ENCODE measurements around the gene MACROD2.

The MACROD2 gene

DNA sequence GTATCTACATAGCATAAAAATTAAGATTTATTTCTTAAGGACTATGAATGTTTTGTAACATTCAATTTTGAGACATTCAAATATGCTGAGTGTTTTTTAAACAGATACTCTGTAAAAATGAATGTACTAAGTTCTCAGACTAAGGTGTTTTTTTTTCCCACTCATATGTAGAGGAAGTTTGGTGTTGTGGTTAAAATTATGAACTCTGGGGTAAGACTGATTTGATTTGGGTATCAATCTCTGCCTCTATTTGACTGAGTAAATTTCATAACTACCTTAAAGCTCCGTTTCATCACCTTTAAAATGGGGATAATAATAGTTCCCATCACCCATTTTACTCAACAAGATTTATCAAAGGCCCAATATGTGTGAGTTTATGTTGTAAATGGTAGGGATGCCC lies 728.7 kb downstream of the MACROD2 start:
- no peak for DNase-seq

DNA sequence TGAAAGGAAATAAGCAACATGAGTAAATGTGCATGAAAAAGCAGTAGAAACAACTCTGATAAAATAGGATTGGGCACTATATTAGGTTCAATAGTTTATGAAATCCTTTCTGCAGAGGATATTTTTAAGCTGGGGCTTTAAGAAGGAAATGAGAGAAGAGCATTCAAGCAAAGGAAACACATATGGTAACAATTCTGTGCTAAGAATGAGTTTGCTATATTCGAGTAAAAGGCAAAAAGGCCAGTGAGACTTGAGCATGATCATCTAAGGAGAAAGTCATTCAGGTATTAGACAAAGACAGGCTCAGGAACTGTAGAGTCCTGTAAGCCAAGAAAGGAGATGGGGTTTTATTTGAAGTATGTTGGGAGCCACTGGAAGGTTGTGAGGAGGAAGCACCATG lies 729.2 kb downstream of the MACROD2 start:
- DNase-seq, result no peak

DNA sequence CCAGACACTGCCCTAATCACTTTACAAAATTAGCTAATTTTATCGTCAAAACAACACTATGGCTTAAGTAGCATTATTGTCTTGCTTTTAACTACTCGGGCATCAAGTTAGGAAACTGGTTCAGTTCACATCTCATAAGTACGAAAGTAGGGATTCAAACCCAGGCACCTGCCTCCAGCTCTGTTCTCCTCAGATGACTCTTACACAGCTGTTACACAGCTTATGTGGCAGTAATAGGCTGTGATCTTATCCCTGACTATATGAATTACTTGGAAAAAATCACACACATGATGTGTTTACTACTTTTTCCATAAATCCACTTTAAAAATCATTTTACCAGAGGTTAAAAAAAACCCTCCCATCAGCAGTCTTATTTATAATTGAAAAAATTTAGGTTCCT lies 731.3 kb downstream of the MACROD2 start:
- no peak for DNase-seq

DNA sequence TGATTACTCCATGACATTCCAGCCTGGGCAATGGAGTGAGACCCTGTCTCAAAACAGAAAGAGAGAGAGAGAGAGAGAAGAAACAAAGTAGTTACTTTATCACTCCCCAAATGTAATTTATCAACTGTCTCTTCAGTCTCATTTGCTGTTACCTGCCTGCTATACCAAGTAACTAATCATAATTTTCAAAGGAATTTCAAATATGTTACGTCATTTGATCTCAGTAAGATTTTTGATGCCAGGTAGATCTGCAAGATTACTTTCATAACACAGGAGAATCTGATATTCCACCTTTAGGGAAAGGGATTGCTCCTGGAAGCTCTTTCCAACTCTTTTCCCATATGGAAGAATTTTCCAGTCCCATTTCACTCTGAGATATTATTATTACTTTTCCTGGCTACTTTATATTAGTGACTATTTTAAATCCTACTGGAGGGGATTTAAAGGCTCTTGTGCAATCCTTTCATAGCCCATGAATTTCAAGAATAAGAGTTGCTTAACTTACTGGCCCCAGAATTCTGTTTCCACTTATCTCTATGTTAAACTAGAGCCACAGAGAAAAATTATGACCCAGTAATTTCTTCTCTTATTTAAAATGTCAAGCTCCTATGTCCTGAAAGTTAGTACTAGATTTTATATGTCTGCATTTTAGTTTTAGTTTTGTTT lies 732.3 kb downstream of the MACROD2 start:
- DNase-seq, result no peak

DNA sequence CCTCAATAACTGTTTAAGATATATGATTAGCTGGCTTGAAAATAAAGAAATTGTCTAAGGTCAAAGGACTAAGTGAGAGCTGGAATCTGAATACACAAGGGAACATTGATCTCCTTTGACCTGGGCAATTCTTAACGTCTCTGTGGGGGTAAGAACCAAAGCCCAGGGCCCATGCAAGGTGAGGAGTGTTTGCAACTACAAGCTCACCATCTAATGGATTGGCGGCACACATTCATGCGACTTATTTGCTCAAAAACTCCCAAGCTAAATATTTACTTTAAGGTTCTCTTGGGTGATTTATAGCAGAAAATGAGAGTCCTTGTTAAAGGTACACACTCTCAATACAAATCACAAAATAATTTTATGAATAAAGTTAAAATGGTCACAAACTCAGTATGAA lies 734.1 kb downstream of the MACROD2 start:
- DNase-seq, result no peak

DNA sequence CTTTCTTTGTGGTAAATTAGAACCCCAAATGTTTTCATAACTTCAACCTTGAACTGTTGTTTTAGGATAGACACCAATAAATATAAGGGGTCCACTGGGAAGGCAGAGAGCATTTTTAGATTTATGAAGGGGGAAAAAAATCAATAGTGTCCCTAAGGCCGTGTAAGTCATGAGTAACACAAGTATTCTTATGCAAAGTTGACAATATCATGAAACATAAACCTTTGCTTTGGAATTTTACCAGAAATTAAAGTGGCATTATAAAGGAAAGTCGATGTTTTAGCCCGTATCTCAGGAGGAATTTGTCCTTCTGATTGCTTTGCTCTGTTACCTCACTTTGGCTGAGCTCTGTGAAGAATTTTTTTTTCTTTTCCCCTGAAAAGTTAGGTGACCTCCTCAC lies 737.0 kb downstream of the MACROD2 start:
- no peak for DNase-seq

DNA sequence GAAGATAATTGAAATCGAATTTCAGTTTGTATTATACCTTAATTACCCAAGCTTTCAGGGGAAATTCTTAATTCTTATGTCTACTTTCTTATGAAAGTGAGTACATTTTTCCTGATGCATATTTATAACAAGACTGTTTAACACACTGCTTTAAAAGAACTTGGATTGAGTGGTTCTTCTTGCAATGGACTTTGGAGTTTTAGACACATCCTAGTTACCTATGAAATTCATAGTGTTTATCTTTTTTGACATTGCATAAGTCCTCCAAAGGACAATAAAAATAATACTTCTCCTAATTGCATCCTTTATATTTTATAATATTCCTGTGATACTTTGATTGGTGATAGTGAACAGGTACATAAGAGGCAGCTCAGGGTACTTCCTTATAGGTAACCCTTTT lies 737.7 kb downstream of the MACROD2 start:
- DNase-seq, result no peak

DNA sequence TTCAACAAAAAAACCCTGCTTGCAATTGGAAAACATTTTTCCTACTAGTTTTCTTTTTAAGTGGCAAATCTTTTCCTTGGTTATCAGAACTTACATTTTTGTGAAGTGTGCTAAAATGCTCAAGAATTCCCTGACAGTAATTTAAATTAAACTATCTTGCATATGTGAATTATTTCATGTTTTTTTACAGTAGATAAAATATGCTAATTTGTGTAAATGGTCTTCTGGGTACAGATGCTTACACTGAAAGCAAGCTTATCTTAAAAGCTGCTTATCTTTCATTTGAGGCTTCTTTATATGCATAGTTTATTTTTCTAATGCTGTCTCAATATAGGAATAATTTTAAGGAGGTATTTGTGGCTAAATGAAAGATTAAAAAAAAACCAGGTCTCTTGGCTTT lies 745.1 kb downstream of the MACROD2 start:
- no peak for DNase-seq

DNA sequence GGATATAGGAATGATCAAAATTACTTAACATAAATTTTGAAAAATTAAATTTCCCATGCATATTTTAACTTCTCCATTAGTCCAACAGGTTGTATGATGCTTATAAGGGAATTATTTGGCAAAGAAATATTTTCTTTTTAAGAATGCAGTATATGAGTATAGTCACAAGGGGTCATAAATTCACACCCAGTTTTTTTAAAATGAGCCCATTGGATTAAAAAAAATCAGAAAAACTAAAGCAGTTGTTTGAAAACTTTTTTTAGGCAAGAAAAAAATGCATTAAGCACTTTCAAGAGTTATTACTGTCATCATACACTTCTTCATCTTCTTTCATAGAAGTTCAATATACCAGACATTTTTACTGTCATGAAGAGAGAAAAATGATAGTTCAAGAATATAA lies 746.3 kb downstream of the MACROD2 start:
- DNase-seq, result no peak

DNA sequence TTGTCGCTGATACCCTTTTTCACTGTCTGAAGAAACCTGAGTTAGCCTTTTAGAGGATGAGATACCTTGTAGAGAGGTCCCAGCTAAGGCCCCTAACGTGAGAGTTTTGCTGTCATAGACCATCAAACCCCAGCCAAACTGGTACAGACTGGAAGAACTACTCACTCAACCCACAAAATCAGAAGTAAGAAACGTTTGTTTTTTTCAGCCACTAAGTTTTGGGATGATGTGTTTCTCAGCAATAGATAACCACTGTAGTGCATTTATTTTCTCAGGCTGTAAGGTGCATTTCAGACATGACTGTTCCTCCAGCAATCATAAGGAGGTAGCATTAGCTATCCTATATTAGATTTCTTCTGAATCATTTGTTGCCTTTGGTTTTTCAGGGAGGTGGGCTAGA lies 749.4 kb downstream of the MACROD2 start:
- no peak for DNase-seq

DNA sequence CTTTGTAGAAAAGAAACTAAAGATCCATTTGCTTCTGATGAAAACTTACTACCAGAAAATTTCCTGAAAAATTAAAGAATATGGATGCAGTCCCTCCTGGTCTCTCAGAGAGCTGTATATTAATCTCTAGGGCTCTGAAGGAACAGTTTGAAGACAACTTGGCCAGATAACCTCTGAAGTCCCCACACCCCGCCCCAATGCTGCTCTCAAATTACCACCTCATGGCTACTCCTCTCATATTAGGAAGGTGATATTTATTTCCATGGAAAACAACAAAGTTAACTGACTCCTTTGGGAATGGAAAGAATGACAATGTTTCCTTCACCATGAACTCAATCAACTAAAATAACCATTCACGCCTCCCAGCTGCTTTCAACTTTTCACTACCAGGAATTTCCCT lies 750.5 kb downstream of the MACROD2 start:
- DNase-seq, result no peak

DNA sequence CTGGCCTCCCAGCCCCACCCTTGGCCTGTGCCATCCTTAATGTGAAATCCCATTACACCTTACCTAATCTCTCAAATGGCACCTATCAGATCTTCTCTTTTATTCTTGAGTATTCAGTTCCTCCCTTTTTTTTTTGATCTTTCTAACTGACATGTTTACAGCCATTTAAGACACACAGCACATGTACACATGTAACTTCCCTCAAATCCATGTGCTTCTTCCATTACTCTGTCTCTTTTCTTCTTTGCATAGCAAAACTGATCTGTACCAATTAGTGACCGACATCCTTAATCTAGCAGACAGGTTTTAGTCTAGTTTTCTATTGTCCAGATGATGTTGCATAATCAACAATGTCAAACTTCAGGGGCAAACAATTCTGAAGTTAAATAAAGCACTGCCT lies 755.9 kb downstream of the MACROD2 start:
- DNase-seq, result no peak

DNA sequence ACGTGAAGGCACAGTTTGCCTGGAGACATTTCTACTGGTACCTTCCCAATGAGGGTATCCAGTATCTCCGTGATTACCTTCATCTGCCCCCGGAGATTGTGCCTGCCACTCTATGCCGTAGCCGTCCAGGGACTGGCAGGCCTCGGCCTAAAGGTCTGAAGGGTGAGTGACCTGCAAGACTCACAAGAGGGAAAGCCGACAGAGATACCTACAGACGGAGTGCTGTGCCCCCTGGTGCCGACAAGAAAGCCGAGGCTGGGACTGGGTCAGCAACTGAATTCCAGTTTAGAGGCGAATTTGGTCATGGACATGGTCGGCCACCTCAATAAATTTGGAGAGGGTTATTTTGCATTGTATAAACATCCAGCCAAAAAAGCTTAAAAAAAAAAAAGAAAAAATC lies 762.4 kb downstream of the MACROD2 start:
- DNase-seq, result no peak

DNA sequence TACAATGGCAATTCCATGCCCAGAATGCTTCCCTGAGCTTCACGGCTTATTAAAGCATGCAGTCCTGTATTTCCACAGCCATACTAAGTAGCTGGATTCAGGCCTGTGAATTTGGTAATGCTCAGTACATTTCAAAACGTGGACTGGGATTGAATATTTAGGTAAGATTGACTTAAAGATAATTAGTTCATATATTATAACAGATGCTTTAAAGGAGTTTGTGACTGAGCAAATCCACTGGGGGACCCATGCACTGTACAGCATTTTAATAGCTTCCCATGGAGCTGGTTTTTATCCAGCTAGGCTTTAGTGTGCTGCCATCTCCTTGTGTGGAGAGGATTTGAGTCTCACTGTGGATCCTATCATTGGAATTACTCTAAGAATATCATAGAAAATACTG lies 763.0 kb downstream of the MACROD2 start:
- DNase-seq, result no peak

DNA sequence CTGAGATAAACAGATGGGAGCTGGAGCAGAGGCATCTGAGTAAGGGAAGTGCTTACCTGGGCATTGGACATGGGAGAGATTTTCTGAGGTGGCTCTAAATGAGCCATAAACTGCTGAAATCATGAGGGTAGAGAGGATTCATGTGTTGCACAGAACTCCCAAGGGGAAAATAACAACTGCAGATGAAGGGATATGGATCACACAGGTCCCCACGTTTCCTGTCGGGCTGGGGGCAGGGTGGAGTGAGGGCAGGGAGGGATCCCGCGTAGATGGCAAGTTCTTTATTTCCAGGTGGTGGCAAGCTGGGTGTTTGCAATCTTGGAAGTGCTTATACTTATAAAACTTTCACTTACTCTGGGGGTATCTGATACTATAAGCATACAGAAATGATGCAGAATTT lies 764.7 kb downstream of the MACROD2 start:
- DNase-seq, result no peak

DNA sequence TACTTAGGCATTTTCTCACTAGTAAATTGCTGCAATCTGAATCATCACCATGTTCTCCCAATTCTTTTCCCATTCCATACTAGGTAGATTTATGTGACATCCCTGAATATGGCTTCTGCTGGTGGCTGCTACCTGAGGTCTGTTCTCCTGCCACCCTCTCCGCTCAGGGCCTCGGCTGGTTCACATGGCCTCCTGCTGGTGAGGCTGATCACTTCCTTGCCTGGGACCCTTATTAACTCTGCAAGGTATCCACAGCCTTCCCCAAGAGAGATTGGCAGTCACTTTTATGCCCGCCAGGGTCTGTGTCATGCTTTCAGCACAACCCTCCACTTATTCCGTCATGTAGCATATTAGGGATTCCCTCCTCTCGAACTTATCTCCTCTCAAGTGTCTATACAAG lies 766.6 kb downstream of the MACROD2 start:
- DNase-seq, result no peak

DNA sequence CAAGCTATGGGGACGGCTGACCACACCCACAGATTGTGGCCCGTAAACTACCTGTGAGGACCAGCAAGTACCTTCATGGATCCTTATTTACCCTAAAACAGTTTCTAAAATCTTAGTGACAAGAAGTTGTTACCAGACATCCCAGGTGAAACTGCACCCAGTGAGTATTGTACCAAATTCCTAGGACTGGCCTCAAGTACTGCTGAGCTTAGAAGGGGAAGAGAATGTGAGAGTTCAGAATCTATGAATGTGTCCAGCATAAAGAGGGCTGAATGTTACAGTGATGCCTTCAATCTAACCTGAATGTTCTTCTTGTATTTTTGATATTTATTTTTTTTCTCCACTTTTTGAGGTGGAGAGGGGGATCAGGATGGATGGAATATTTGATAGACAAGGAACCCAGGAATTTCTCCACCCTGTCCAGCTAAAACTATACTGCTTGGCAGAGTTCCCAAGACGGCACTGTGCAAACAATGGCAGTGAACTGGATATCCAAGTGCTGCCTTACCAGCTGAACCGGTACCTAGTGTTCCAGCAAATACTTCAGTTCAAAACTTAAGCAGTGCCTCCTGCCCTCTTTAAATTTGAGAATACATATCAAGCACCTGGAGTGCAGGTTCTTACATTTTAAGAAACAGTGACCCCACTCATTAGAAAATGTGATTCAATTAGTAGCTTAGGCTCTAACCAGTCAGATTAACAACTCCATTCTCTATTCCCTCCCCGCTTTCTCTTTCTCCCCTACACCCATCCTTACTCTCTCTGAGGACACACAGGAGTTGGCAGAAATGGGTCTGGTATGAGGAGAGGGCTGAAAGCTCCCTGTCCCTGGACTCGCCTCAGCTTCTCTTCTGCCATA lies 769.4 kb downstream of the MACROD2 start:
- DNase-seq, result no peak

DNA sequence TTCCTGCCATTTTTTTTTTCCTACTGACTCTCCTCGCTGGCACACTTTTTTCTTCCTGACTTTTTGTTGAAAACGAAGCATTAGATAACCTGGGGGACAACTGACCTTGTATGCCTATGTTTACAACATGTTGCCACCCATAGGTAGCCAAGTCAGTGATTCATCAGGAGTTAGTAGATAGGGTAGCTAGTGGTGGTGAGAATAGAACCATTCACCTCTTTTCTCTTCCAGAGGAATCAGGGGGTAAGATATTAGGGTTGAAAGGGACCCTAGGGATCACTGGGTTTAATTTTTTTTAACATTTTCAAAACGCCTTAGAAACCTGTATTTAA lies 770.0 kb downstream of the MACROD2 start:
- no peak for DNase-seq

DNA sequence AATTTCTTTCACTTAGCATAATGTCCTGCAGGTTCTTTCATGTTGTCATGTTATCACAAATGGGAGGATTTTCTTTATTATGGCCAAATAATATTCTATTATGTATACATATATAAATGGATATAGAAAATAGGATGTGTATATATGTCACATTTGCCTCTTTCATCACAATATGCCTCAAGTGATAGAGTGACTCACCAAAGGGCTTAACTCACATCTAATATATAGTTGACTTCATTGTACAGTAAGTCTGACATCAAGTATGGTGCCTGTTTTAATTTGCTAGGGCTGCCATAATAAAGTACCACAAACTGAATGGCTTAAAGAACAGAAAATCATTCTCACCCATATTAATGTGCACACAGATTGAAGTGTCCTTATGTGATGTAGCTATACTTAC lies 778.2 kb downstream of the MACROD2 start:
- DNase-seq, result no peak

DNA sequence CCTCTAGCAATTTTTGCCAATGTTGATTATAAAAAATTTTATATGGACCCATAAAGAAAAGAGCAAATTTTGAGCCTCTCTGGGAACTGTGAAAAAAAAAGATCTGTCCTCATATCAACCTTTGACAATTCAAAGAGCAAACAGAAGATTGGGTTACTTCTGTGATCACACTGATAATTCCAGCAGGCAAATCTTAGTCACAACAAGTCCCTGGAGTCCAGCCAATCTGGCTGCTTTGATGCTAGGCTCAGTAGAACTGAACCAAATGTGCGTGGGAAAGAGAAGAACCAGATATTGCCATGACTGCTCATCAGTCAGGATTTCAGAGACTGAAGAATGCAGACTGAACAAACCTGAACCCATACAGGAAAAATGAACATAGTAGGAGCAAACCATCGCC lies 780.5 kb downstream of the MACROD2 start:
- DNase-seq, result no peak

DNA sequence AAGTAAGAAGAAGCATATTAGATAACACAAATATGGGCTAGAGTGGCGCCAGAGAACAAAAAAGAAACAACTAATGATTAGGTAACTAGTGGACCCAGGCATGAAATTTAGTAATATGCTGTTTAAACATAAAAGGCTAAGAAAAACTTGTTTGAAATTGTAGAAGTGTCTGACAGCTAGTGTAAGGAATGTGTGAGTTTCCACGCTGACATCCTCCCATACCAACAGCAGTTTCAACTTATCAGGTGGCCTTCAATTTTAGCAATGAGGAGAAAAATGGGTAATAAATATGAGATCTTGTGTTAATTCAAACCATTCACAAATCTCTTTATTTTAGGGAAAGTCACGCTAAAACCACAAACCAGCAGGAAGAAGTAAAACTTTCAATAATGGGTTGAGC lies 782.3 kb downstream of the MACROD2 start:
- DNase-seq, result no peak

DNA sequence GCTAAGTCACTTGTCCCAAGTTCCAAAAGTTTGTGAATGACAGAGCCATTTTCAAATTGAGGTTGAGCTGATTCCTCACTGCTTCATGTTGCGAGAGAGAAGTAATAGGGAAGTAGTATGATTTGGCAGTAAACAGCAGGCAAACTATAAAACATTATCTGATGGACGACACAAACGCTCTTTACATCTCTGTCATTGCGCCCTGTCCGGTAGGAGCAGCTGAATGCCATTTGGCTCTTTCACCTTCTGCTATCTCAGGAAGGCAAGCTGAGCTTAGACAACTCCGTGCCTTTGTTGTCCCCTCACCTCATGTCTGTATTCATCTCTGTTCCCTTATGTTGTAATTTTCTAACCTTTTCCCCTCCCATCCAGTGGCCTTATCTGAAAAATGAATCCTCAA lies 782.8 kb downstream of the MACROD2 start:
- no peak for DNase-seq

DNA sequence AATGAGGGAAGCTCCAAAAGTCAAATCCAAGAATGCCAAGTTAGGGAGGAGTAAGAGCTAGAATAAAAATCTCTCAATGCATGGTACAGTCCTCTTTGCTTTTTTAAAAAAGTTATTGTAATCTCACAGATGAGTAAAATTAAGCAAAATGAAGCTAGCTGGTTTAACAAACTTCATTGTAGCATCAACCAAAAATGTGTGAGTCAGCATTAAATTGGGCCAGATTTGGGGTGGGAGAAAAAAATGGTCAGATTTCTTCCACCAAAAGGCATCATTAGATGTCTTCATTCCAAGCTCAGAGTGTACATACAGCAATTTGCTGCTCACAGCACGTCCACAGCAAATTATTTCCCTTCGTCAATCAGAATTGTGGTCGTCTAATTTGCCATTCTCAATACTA lies 783.6 kb downstream of the MACROD2 start:
- no peak for DNase-seq

DNA sequence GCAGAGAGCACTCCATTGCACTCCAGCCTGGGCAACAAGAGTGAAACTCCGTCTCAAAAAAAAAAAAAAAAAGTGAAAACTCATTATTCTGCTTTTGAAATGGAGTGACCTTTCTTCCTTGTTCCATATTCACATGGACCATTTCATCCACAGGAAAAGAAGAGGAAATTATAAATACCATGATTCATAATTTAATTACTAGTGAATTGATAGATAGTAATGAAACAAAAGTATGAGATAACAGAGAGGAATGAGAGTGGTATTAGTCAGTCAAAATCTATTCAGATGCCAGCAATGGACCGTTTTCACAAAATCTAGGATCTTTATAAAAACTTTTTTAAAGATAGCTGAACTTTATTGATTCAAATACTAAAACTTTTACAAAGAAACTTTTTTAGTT lies 785.2 kb downstream of the MACROD2 start:
- no peak for DNase-seq

DNA sequence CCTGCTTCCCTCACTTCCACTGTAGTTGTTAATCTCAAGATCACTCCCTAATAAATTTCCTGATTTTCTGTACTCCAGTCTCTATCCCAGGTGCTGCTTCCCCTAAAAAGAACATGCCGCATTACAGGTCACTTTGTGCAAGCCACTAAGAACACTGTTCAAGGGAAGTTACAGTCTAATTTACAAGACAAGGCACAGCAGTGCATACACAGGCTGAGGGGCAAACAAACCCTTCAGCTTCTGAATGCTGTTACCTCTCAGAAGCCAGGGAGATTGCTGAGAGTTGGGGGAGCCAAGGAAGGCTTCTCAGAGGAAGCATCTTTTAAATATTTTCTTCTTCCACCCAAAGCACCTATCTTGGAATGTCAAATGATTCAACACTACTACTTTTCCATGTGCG lies 787.4 kb downstream of the MACROD2 start:
- DNase-seq, result no peak

All from midbrain (tissue), 1 donor.